Measurements from ENCODE around the gene AUTS2.

GRCh38 chr7:70595370-70595754, 997.1 kb downstream of the AUTS2 start:
- no peak for TF ChIP-seq EZH2 (IDR thresholded peaks at IDR 0.05; ENCODE audit: insufficient read depth, poor library complexity, severe bottlenecking)
- no peak for TF ChIP-seq EZH2phosphoT487 (IDR thresholded peaks at IDR 0.05; ENCODE audit: insufficient read depth, low read depth)

All from GM23248 (cell line).